HG03565 (cell line): ENCODE measurements around the gene FLNB.

Experiments
- ATAC-seq: cut with Tn5 transposase; IDR thresholded peaks from one replicate; pipeline ENCODE4 v1.9.1; 2021; ENCODE audit warnings: mild to moderate bottlenecking, moderate library complexity; ENCODE audit not compliant: unreplicated experiment

Gene FLNB

GRCh38 chr3:58130591-58130990, 122.4 kb downstream of the FLNB start:
- ATAC-seq = no peak

DNA sequence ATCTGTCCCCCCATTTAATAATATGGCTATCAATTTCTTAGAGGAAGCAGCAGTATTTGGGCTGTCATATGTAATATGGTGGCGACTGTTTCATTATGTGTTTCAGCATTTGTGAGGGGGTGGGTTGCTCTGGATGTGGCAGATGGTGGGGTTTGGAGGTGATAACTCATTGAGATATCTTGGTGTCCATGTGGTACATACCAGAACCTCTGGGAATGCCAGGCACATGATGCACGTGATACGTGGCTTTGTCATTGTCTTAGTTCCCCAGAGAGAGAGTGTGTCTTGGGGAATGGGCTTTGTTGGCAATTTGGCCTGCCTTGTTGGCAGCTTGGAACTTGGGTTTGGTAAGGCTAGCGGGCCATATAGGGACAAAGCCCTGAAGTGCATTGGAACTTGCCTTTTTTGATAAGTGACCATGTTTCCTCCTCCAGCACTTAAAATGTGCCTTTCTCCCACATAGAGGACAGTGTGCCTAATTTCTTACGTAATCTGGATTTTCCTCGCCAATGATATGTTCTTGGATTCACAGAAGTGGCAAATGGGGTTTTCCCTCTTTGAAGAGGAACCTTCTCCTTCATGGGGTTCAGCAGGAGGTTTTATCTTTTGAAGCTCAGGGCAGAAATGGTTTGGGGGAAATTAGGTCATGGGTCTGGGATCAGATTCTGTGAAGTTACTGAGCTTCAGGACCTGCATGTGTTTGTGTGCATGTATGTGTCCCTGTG, 123.0 kb downstream of the FLNB start:
- ATAC-seq = no peak

DNA sequence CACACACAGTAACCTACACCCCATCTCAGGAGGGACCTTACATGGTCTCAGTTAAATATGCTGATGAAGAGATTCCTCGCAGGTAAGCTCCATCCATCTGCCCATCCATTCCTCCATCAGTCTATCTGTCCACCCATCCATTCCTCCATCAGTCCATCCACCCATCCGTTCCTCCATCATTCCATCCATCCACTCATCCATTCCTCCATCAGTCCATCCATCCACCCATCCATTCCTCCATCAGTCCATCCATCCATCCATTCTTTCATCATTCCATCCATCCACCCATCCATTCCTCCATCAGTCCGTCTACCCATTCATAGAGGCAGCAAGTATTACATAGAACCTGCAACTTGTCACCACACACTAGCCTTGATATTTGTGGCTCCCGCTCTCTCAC, 124.6 kb downstream of the FLNB start:
- ATAC-seq = no peak

DNA sequence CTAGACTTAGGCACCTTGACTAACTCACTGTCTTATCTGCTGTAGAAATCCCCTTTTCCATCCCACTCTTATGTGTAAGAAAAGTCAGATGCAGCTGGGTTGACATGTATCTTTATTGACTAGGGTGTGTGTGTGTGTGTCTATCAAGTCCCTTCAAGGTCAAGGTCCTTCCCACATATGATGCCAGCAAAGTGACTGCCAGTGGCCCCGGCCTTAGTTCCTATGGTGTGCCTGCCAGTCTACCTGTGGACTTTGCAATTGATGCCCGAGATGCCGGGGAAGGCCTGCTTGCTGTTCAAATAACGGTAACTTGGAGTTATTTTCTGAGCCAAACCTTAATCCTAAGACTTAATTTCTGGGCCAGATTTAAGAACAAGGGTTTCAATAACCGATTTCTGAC, 126.2 kb downstream of the FLNB start:
- no peak for ATAC-seq

DNA sequence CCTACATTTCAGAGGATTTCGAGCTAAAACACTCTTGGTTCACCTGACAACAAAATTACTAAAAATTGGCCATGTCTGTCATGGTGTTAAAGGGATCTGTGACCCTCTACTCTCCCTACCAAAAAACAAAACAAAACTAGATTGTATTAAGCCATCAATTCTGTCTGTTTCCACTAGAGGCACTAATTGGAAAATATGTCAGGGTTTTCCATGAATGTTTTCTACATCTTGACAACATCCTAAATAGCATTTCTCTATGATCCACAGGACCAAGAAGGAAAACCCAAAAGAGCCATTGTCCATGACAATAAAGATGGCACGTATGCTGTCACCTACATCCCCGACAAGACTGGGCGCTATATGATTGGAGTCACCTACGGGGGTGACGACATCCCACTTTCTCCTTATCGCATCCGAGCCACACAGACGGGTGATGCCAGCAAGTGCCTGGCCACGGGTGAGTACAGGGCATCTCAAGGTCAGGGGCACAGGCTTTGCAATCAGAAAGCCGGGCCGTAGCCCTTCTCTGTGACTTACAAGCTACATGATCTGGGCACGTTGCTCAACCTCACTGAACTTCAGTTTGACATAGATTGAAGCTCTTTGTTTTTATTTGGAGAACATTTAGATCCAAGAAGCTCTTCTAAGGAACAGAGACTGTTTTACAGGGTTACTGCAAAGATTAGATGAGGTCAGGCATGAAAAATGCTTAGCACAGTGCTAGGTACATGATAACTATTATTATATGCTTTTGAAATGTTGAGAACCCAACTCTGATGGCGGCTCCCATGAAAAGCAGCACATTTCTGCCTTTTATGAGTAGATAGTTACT, 127.7 kb downstream of the FLNB start:
- ATAC-seq = no peak

DNA sequence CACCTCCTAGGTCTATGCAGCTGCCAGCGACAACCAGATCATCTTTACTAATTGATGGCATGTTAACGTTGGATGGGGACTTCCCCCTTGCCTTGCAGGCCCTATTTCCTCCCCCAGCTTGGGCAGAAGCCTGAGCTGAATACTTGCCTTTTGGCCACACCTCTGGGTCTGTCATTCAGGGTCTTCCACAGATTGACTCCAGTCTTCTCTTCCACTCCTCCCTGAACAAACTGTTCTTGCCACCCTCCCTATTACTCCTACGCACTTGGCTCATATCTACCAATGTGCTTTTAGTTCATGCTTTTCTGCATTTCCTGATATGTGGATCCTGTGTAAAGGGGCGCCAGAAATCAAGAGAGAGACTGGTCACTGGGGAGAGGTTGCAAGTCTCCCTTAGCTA, 129.1 kb downstream of the FLNB start:
- ATAC-seq = no peak

GRCh38 chr3:58141766-58142345, 133.6 kb downstream of the FLNB start:
- no peak for ATAC-seq

DNA sequence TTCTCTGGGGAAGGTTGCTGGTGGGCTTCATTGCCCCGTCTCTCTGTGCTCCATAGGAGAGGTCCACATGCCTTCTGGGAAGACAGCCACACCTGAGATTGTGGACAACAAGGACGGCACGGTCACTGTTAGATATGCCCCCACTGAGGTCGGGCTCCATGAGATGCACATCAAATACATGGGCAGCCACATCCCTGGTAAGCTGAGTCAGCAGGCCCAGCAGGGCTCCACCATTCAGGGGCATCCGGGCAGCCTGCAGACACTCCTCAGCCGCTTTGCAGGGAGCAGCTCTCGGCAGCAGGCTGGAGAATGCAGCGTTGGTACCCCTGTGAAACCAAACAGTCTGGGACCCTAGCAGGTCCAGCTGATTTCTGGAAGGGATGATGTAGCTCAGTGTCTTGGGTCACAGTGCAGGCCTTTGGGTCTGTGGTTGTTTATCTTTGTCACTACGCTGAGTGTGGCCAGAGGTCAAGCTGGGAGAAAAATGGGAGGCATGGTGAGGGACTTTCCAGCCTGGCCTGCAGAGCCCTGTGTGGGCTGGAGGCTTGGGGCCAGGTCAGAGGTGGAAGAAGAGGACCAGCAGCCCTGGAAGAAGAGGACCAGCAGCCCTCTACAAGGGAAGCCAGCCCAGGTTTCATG, 135.3 kb downstream of the FLNB start:
- ATAC-seq = no peak

DNA sequence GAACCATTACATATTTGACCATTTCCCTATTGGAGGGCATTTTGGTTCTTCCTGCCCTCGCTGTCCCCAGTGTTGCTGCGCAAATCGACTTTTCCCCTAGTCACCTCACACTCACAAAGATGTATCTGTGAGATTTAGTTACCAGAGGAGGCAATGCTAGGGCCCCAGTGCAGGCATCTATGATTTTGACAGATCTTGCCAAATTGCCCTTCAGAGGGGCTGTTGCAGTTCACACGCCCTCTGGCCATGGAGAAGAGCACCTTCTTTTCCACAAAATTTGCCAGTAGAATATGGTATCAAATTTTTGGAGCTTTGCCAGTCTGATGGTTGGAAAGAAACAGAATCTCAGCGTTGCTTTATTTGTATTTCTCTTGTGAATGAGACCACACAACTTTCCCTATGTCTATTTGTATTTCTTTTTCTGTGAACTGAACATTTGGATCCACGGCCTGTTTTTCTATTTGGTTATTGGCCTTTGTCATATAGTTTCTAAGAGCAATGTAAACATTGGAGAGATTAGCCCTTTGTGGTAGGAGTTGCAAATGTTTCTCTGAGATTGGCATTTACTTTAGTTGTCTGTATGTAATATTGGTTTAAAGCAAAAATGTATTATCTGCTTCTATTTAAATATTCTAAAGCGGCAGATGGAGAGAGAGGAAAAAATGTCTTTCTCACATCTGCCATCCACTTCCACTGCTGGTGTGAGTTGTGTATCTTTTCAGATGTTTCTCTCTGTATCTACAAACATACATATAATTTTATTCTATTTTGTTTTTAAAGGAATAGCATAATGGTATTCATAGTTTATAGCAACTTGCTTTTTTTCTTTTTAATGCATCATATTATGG, 136.5 kb downstream of the FLNB start:
- ATAC-seq = no peak

GRCh38 chr3:58148049-58148448, 139.8 kb downstream of the FLNB start:
- ATAC-seq = no peak

DNA sequence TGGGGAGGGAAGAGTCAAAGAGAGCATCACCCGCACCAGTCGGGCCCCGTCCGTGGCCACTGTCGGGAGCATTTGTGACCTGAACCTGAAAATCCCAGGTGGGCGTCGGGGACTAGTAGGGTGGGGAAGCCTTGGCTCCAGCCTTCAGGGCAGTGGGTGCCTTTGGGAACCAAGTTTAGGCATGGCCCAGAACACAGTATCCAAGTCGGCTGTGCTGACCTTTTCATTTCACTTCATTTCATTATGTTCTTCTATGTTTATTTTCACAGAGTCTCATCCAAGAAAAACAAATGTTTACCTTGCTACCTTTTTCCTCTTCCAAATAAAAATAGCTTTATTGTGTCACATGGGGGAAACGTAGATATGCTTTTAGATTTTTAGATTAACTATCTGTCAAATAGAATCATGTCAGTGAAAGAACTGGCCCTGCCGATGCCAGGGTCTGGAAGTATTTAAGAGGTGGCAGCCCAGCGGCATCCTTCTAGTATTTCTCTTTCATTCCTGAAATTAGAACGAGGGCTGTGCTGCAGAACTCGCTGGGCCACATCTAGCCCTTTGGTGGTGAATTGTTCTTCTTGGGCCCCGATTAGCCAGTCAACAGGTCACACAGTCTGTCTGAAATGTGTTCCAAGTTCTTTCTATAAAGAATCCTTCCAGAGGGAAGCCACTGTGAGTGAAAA, 142.0 kb downstream of the FLNB start:
- ATAC-seq = no peak

- ATAC-seq = no peak
These were observed 142.6 kb downstream of the FLNB start for GRCh38 chr3:58150810-58151199.

DNA sequence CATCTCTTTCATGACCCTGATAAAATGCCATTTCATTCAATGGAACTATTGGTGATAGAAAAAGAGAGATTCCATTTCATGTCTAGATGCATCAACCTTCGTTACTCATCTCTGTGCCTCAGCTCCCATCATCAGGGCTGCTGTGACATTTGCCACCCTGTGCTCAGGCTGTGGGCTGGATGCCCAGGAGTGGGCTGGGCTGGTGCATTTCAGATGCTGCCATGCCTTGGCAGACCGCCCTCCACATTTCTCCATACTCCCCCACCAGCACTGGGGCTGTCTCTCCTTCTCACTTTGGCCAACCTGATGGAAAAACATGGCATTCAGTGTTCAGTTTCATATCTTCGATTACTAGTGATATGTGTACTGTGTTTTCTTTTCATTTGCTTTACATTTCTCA, 143.4 kb downstream of the FLNB start:
- no peak for ATAC-seq

DNA sequence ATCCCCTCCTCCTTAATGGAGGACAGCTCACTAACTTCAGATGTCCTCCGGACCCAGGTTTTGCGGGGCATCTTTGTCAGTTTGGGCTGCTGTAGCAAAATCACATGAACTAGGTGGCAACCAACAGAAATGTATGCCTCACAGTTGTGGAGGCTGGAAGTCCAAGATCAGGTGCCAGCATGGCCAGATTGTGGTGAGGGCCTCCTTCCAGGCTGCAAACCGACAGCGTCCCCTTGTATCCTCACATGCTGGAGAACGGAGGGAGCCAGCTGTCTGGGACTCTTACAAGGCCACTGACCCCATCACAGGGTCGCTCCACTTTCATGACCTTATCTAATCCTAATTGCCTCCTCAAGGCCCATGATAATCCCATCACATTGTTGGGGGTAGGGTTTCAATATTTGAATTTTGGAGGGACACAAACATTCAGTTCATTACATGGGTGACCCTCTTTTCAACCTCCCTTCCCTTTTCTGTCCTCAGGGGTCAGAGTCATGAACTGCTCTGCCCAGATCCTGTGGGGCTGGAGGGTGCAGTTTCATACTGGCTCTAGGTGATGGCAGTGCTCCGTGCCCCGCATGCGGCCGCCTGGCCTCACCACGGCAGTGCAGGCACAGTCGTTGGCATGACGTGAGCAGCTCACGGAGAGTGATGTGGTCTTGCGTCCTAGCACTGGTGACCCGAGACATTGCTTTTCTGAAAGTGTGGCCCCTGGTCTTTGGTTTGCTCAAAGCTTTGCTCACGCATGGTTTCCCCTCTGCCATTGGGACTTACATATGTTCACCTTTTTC, 144.2 kb downstream of the FLNB start:
- ATAC-seq = no peak

- no peak for ATAC-seq
These were observed 145.1 kb downstream of the FLNB start for GRCh38 chr3:58153371-58153770.

DNA sequence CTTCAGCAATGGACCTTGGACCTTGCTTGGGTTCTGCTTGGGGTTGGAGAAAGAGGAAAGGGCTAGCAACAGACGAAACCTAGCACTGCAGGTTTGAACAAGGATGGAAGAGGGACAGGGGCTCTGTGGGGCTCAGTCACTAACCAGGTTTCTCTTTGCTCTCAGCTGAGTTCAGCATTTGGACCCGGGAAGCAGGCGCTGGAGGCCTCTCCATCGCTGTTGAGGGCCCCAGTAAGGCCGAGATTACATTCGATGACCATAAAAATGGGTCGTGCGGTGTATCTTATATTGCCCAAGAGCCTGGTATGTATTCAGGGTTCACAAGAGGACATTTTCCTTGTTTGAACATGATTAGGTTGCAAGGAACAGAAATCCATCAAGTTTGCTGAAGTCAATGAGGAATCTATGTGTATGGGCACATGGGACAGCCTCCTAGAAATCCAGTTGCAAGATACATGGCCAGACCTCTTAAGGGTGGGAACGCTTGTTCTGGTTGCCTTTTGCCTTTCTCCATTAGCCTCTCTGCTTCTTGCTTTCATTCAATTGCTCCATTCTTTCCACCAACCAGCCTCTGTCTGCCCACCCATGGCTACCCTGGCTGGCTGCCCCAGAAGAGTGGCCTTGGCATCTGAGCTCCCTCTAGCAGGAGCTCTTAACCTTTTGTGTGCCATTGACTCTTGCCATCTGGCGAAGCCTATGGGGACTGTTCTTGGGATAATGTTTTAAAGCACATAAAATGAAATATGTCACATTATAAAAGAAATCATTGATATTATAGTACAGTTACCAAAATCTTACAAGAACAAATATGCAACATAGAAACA, 146.6 kb downstream of the FLNB start:
- ATAC-seq = no peak

- no peak for ATAC-seq
These were observed 147.6 kb downstream of the FLNB start for GRCh38 chr3:58155838-58156237.

GRCh38 chr3:58157700-58158099, 149.5 kb downstream of the FLNB start:
- ATAC-seq = no peak
